GM18502 (cell line): ENCODE measurements around the gene SORL1-AS1.

Experiments used
- ATAC-seq: cut with Tn5 transposase; IDR thresholded peaks from one replicate; pipeline ENCODE4 v1.9.1; 2021; ENCODE audit warnings: mild to moderate bottlenecking; ENCODE audit not compliant: unreplicated experiment, poor library complexity

SORL1-AS1 gene

GRCh38 chr11:121435551-121436511 lies 16.9 kb downstream of the SORL1-AS1 start:
- no peak for ATAC-seq

DNA sequence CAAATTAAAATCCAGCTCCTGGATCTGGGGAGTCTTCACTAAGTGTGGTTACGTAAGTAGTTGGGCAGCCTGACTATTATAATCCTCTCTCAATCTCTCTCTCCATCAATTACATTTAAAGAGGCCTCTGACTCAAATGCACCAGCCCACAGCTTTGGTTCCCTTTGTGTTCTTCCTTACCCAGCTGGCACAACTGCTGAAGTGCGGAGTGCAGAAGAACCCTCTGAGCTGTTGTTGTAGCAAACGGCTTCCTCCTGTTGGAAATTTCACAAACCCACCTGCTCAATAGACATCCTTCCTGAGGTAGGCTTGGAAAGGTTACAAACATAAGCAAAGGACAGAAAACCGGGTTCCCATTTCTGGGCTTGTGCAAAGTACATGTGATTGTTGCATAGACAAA lies 17.6 kb downstream of the SORL1-AS1 start:
- no peak for ATAC-seq

DNA sequence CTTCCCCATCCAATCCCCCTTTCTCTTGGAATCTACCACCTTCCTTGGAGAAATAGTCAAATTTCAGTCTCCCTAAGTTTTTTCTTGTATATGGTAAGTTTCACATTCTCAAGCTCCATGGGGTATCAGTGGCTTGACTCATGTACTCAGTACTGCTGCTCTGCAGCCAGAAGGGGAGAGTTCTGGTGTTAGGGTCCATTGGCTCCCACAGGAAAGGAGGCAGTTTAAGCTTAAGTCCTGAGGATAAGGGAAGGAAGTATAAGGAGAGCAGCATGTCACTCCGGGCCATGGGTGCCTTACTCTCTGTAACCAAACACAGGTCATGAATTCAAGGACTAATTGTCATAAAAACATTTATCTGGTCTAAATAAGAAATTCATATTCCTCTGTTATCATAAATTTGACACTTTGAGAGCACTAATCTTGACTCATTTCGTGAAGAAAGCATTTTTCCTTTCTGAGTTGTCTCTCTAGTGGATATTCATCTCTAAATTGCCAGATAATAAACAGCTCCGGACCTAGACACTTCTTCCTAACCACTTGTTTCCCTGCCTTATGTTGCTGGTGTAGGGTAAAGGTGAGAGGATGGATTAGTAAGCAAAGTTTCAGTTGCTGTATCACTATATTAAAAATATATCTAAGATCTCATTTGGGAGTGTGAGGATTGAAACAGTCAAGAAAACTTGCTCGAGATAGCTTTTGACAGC lies 20.8 kb downstream of the SORL1-AS1 start:
- no peak for ATAC-seq

GRCh38 chr11:121429556-121429955 lies 23.2 kb downstream of the SORL1-AS1 start:
- no peak for ATAC-seq

DNA sequence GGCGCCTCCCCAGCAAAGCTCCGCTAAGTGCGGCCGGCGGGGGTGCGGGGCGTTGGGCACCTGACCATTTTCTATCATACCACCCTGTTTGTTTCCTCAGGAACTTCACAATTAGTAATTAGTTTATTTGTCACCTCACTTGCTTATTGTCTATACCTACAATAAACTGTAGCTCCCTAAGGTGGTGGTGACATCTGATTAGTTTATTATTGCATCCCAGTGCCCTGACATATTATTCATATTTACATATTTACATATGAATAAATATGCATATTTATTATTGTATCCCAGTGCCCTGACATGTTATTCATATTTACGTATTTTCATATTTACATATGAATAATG lies 25.4 kb downstream of the SORL1-AS1 start:
- no peak for ATAC-seq

DNA sequence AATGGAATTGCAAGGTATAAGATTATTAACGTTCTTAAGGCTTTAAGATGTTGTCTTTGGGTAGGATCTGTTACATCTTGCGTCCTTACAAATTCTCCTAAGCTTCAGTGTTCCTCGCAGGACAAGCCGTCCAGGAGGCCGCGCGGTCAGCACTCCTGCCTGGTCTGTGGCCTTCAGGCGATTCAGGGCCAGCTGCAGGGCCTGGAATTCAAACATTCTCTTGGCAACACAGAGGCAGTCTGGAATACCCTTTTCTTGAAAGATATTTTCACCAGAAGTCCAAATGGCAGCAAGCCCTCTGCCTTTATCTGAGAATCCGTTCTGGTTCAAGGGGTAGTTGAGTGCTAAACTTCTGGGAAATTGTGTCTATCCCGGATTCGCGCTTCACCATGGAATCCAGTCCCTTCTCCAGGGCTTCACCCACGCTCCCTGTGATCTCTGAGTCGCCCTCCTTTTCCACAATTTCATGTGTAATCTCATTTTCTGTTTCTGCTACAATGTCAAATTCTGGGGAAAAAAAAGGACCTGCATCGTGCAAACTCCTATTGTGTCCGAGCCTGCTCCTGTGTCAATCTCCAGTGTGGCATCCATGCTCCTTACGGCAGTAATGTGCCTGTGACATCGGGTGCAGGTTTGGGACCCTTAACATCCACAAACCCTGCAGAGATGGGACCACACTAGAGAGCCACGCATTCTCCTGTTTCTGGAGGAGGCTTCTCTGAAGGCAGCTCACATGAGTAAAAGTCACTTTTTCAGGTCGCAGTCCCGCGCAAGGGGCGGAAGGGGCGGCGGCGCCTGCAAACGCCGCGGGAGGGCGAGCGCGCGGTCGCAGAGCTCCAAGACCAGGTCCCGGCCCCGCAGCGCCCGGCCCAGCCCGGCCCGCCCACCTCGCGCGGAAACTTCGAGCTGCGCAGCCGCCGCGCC lies 26.0 kb downstream of the SORL1-AS1 start:
- ATAC-seq: no peak

DNA sequence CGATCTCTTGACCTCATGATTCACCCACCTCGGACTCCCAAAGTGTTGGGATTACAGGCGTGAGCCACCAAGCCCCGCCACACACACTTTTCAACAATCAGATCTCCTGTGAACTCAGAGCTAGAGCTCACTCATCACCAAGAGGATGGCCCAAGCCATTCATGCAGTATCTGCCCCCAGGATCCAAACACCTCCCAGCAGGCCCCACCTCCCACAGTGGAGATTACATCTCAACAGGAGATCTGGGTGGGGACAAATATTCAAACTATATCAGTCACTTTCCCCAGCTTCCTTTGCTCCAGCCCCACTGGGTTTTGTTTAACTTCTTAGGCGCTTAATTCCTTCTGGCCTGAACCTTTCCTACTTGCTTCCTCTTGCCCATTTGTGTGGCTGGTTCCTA lies 26.9 kb downstream of the SORL1-AS1 start:
- no peak for ATAC-seq

- no peak for ATAC-seq
Observed at GRCh38 chr11:121422675-121423074, 30.1 kb downstream of the SORL1-AS1 start.

- no peak for ATAC-seq
Observed at GRCh38 chr11:121421149-121421901, 31.4 kb downstream of the SORL1-AS1 start.

DNA sequence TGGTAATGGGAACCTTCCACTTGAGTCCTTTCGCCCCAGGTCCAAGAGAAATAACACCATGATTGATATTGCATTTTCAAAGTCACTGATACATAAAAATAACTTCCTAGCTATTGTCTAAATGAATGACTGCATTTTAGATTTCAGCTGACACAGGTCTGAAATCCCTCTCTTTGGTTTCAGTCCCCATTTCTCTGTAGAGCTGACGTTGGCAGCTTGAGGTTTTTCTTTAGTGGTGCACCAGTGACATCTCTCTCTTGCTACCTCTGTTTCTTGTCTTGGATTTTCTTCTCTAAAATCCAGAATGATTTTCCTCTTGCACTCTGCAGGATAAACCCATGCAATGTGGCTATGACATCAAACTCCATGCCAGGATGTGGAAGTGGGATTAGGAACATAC lies 32.4 kb downstream of the SORL1-AS1 start:
- ATAC-seq: no peak

- no peak for ATAC-seq
Observed at GRCh38 chr11:121419836-121420235, 32.9 kb downstream of the SORL1-AS1 start.

- no peak for ATAC-seq
Observed at GRCh38 chr11:121418625-121419114, 34.1 kb downstream of the SORL1-AS1 start.

DNA sequence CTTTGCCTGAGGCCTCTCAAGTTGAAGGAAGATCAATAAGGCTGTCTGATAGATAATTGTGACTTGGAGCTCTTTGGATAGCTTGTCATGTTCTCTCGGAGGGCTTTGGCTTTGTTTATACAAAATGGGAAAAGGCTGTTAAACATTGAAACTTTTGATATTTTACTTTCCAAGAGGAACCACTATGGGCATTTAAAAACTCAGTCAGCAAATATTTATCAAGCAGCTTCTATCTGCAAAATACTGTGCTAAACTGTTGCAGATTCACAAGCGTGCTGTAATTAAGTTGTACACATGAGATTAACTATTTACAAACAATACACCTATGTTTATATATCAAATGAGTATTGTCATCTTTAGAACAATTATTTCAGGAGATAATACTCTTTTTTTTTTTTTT lies 35.2 kb downstream of the SORL1-AS1 start:
- no peak for ATAC-seq

DNA sequence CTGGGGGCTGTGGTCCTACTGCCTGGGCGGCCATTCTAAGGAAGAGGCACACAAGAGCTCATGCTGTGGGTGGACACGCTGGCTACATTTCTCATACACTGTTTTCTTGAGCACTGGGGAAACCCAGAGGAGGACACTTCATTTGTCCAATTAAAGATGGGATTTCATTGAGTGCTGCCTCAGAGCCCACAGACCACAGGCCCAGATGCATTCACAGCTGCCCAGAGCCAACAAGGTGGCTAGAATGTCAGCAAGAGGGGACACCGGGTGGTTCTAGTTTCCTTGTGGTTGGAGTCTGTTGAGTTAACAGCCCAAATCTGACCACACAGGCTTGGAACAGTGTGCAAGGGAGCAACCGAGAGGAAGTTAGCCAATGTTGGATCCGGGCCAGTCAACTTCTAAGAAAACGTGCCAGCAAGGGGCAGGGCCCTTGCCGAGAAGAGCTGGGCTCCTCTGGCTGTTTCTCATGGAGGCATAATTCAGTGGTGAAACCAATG lies 35.7 kb downstream of the SORL1-AS1 start:
- ATAC-seq: peak; percentile 69

- ATAC-seq: no peak
Observed at GRCh38 chr11:121415856-121416255, 36.9 kb downstream of the SORL1-AS1 start.

DNA sequence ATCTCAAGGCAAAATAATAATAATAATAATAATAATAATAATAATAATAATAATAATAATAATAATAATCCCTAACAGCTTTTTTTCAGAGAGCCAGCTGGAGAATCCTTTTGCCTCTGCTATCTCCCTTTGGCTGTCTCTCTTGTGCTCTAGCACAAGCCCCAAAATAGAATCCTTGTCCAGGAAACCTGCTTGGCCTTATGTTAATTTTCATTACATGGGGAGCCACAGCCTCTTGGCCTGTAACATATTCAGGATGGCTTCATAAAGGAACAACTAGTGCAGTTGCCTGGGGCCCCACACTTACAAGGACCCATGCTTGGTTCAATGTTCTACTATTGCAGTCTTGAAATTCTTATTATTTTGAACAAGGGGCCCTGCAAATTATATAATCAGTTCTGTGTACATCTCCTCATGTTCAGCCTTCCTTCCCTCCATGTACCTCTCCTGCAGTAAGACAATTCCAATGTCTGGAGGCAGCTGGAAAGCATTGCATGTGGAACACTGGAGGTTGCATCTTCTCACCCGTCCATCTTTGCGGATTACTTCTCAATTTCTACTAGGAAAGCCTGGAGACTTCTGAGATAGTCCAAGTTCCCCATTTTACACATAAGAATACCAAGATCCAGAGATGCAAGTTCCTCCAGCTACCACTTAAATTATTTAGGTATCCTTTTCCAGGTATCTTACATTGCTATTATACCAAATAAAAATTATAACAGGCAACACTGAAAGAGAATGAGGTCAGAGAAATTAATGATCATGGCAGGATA lies 38.4 kb downstream of the SORL1-AS1 start:
- no peak for ATAC-seq

DNA sequence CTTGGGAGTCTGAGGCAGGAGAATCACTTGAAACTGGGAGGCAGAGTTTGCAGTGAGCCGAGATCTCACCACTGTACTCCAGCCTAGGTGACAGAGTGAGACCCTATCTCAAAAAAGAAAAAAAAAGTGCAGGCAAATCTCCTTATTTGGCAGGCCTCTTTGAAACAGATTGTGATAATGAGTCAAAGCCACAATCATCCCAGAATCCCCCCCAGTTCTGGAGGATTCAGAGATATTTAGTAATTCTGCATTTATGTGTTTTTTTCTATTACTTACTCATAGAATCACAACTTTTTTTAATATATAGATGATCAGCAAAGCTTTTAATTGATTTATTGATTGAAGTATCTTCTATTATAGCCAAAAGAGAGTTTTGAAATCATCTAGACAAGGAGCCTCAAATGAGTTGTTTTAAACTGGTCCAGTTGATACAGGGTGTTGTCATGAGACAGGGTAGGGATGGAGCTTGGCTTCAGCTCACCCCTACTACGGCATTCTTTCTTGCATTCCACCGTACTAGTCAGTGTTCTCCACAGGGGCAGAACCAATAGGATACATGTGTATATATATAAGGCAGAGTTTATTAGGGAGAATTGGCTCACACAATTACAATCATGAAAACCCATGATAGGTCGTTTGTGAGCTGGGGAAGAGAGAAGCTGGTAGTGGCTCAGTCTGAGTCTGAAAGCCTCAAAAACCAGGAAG lies 39.9 kb downstream of the SORL1-AS1 start:
- no peak for ATAC-seq

DNA sequence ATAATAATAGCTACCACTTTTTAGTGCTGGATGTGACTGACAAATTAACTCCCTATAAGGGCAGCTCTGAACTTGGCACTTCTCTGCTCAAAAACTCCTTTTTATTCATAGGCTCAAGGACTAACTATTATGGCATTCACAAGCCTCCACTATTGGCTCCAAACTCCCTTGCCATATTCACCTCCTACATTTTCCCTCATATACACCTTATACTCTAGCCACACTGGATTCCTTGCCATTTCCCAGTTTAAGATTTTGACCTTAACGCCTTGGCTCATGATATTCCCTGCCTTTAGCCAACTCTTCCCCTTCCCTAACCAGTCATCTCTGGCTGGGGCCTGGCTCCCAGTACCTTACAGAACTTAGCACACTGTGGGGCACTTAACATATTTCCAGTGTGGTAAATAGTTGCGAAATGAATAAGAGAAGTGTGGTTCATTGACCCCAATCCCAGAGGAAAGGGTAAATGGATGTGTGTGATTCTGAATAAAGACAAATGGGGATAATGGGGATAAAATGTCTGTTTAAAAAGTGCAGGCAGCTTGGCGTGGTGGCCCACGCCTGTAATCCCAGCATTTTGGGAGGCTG lies 40.7 kb downstream of the SORL1-AS1 start:
- no peak for ATAC-seq
